Esophagus squamous epithelium (tissue), 5 donors: ENCODE results near the gene FAP. TPM values are rescaled to one million over a fixed set of nuclear protein-coding genes. Genes with fewer than 3 reads are reported as not detected.

Source experiments
- DNase-seq: peaks from one replicate; lab custom pipeline; 2025; lab: John Stamatoyannopoulos, UW
- H3K27ac ChIP-seq, 4 donors: fragments of 200-600 bp; sonication (generic); one replicate each; pipeline ENCODE4 v1.5.1; 2016 to 2019; ENCODE audit warnings: mild to moderate bottlenecking in 1 of 4
- H3K27me3 ChIP-seq, 4 donors: fragments of 200-600 bp; sonication (generic); 1 replicate in 3 of 4; 2 replicates in 1 of 4; pipeline versions ENCODE4 v1.5.1 to v1.6.0; 2017 to 2021; ENCODE audit warnings: antibody characterized with exemption in 1 of 4
- H3K36me3 ChIP-seq, 3 donors: fragments of 200-600 bp; sonication (generic); one replicate each; pipeline ENCODE4 v1.5.1; 2016 to 2019
- H3K4me1 ChIP-seq, 3 donors: fragments of 200-600 bp; sonication (generic); one replicate each; pipeline ENCODE4 v1.5.1; 2017 to 2019
- H3K4me3 ChIP-seq, 4 donors: fragments of 200-600 bp; sonication (generic); 1 replicate in 3 of 4; 2 replicates in 1 of 4; pipeline ENCODE4 v1.5.1; 2016 to 2019; ENCODE audit warnings: mild to moderate bottlenecking in 2 of 4, moderate library complexity in 1 of 4
- H3K9me3 ChIP-seq, 3 donors: fragments of 200-600 bp; sonication (generic); one replicate each; pipeline ENCODE4 v1.5.1; 2016 to 2019
- POLR2A ChIP-seq, 4 donors: fragments of 450-650 bp; IDR thresholded peaks; one replicate each; pipeline ENCODE4 v1.6.1; 2017; ENCODE audit warnings: antibody characterized with exemption in 4 of 4, mild to moderate bottlenecking in 4 of 4, moderate library complexity in 3 of 4
- WGBS, 2 donors: methylation state at CpG; one replicate each; pipeline ENCODE4 v1.1.5; 2018; 5-methylcytosine and 5-hydroxymethylcytosine counted together
- intact Hi-C: fragments of 100-400 bp; cut with DNase I; formaldehyde crosslinking; loops from one replicate; pipeline ENCODE4 v1.15.0; 2022
- total RNA-seq, 4 donors: library from RNA; depleted of rRNA; stranded (reverse); fragments of >200 nt; gene quantifications; one replicate each; pipeline ENCODE4 v1.1.0, GENCODE V29; 2016
- TF ChIP-seq, protein P1 (sequence below), 6 experiments: fragments of 450-650 bp in 4 of 6; fragments of 200-600 bp in 2 of 6; sonication (generic) in 2 of 6; IDR thresholded peaks; one replicate each; pipeline ENCODE4 v1.5.1; 2016 to 2019; ENCODE audit warnings: antibody characterized with exemption in 6 of 6, mild to moderate bottlenecking in 4 of 6, moderate library complexity in 4 of 6
- donor health status: DM: yes; HTN: yes; CAD: no.

FAP gene
- total RNA-seq, 4 donors from 2014 or later = 0.91 to 6.5 (median 2.1) TPM

DNA sequence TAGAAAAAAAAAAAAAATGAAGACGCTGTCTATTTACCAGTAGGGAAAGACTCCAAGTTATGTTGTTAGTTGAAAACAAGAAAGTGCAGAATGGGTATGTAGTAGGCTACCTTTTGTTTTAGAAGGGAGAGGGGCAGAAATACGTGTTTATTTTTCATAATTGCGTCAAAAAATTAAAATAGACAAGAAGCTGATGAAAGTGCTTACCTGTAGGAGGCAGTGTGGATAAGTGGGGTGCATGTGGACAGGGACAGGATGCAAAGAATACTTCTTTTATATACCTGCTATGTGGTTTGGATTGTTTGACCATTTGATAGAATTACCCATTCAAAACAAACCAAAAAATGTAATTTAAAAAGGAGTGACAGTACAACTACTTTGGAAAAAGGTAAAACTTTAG, 88.2 kb downstream of the FAP start:
- H3K4me1 ChIP-seq = no peaks in the 10 kb centered on the region
- WGBS, 2 donors = 74 to 80% methylated on average over 3 of the region's 3 CpGs
- H3K27ac ChIP-seq = no peak overlapping the region
- H3K27me3 ChIP-seq = peaks cover 0 to 3% (median 0%) of the 10 kb centered on the region in 4 donors
- no peak overlapping the region for H3K4me3 ChIP-seq
- TF ChIP-seq POLR2A (IDR thresholded peaks at IDR 0.05) = no peak
- TF ChIP-seq, protein P1, sequence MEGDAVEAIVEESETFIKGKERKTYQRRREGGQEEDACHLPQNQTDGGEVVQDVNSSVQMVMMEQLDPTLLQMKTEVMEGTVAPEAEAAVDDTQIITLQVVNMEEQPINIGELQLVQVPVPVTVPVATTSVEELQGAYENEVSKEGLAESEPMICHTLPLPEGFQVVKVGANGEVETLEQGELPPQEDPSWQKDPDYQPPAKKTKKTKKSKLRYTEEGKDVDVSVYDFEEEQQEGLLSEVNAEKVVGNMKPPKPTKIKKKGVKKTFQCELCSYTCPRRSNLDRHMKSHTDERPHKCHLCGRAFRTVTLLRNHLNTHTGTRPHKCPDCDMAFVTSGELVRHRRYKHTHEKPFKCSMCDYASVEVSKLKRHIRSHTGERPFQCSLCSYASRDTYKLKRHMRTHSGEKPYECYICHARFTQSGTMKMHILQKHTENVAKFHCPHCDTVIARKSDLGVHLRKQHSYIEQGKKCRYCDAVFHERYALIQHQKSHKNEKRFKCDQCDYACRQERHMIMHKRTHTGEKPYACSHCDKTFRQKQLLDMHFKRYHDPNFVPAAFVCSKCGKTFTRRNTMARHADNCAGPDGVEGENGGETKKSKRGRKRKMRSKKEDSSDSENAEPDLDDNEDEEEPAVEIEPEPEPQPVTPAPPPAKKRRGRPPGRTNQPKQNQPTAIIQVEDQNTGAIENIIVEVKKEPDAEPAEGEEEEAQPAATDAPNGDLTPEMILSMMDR (IDR thresholded peaks at IDR 0.05) = no peak
- DNase-seq = no peak
- intact Hi-C loops = no loop called here
- no peaks in the 10 kb centered on the region for H3K9me3 ChIP-seq
- no peaks in the 10 kb centered on the region for H3K36me3 ChIP-seq

- TF ChIP-seq, protein P1 (IDR thresholded peaks at IDR 0.05) = peak in 2 of 6 experiments; percentile 17 to 30
- TF ChIP-seq POLR2A (IDR thresholded peaks at IDR 0.05) = no peak
- WGBS, 2 donors = 4 to 12% methylated on average over 5 of the region's 5 CpGs
- DNase-seq = no peak
- Histone ChIP-seq H3K27me3 (peaks cover 0 to 3% (median 0%) of the 10 kb centered on the region in 4 donors), H3K27ac (no peak overlapping the region), H3K9me3 (no peaks in the 10 kb centered on the region), H3K36me3 (no peaks in the 10 kb centered on the region), H3K4me1 (no peaks in the 10 kb centered on the region), H3K4me3 (no peak overlapping the region)
- intact Hi-C loops = no loop called here
Observed at GRCh38 chr2:162153608-162154224, 89.5 kb downstream of the FAP start.

GRCh38 chr2:162152147-162152546, 91.1 kb downstream of the FAP start, which contains the start of gene GCG:
Gene GCG (minus strand): TSS chr2:162152247. CDS start chr2:162149178, 3,069 bp downstream.
- Histone ChIP-seq H3K9me3 (no peaks in the 10 kb centered on the region), H3K4me1 (no peaks in the 10 kb centered on the region), H3K4me3 (no peak within 1 kb of the TSS), H3K27ac (no peak within 1 kb of the TSS), H3K36me3 (no peaks in the 10 kb centered on the region), H3K27me3 (peaks cover 0 to 3% (median 0%) of the 10 kb centered on the region in 4 donors)
- DNase-seq = no peak
- intact Hi-C loops = no loop called here
- WGBS, 2 donors = 75 to 81% methylated on average over 3 of the region's 3 CpGs
- TF ChIP-seq, protein P1 (IDR thresholded peaks at IDR 0.05) = no peak
- TF ChIP-seq POLR2A (IDR thresholded peaks at IDR 0.05) = no peak

GRCh38 chr2:162149940-162150339, 93.3 kb downstream of the FAP start:
- 87 to 88% methylated on average over 8 of the region's 8 CpGs for WGBS, 2 donors
- Histone ChIP-seq H3K9me3 (no peaks in the 10 kb centered on the region), H3K36me3 (no peaks in the 10 kb centered on the region), H3K4me3 (no peak overlapping the region), H3K27me3 (peaks cover 0 to 10% (median 0%) of the 10 kb centered on the region in 4 donors), H3K4me1 (no peaks in the 10 kb centered on the region), H3K27ac (no peak overlapping the region)
- intact Hi-C loops = no loop called here
- no peak for TF ChIP-seq POLR2A (IDR thresholded peaks at IDR 0.05)
- TF ChIP-seq, protein P1 (IDR thresholded peaks at IDR 0.05) = no peak
- DNase-seq = no peak

DNA sequence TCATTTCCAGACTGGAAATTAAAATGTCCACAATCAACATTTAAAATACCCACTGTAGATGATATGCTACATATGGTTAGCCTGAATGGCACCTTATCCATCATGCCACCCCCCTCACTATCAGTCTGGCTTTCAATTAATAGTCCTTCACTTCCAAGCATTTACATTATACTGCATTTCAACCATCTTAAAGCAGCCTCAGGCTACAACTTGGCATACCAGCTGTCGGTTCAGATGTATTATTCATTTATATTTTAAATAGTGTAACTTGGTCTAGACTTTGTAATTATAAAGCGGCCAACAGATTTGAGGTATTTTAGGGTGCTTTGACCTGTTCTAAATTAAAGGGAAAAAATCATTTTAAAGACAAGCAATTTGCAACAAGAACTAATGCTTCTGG, 93.8 kb downstream of the FAP start:
- WGBS, 2 donors = 53 to 69% methylated on average over 2 of the region's 2 CpGs
- Histone ChIP-seq H3K4me1 (no peaks in the 10 kb centered on the region), H3K27ac (no peak overlapping the region), H3K27me3 (peaks cover 0 to 8% (median 0%) of the 10 kb centered on the region in 4 donors), H3K4me3 (no peak overlapping the region), H3K9me3 (no peaks in the 10 kb centered on the region), H3K36me3 (no peaks in the 10 kb centered on the region)
- DNase-seq = no peak
- no peak for TF ChIP-seq POLR2A (IDR thresholded peaks at IDR 0.05)
- TF ChIP-seq, protein P1 (IDR thresholded peaks at IDR 0.05) = no peak
- intact Hi-C loops = no loop called here
